Measurements from ENCODE around the gene CBARP.

The CBARP gene

DNA sequence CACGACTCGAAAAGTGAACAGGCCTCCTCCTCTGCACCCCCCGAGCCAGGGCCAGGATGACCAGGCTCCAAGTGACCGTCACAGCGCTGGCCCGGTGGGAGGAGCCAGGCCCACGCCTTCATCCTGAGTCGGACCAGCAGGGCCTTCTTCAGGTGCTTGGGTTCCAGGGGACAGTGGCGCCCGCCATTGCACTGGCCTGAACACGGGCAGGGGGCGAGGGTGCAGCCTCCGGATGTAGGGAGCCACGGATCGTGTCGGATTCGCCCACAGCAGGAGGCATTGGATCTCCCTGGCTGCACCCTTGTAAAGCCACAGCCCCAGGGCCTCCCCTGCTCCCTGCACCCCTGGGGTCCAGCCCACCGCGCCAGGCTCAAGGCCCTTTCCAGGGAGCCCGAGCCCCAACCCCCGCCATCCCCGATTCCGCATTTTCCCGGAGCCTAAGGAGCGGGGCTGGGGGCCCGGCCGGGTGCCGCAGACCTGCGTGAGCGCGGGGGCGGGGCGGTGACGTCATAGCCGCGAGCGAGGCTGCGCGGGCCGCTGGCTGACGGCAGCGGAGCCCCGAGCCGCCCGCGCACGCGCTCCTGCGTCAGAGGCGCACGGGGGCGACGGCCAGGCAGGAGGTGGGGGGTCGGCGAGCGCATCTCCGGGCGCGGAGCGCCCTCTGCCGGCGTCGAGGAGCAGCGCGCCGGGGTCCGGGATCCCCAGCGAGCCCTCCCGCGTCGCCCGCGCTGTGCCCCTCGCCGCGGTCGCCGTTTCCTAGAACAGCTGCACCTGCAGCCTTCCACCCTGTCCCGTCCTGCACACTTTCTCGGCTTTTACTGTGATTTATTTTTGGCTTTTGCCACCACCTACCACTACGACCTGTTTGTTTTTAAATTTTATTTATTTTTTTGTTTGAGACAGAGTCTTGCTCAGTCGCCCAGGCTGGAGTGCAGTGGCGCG, 2.3 kb upstream of the CBARP start:
- DNase-seq (ENCODE audit: low spot score) = peak; percentile 93

DNA sequence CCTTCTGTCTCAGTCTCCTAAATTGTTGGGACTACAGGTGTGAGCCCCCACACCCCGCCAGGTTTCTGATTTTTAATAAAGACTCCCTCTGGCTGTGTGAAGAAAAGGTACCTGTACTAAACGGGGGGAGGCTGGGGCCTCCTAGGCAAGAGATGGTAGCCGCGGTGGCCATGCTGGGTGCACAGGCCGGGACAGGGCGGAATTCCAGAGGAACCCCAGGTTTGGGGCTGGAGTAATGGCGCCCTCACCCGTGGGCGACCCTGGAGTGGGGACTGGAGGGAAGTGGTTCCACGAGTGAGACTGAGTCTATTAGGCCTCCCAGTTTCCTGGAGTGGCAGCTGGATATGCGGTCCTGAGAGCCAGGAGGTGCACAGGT, 1.6 kb upstream of the CBARP start:
- DNase-seq (ENCODE audit: low spot score) = no peak

DNA sequence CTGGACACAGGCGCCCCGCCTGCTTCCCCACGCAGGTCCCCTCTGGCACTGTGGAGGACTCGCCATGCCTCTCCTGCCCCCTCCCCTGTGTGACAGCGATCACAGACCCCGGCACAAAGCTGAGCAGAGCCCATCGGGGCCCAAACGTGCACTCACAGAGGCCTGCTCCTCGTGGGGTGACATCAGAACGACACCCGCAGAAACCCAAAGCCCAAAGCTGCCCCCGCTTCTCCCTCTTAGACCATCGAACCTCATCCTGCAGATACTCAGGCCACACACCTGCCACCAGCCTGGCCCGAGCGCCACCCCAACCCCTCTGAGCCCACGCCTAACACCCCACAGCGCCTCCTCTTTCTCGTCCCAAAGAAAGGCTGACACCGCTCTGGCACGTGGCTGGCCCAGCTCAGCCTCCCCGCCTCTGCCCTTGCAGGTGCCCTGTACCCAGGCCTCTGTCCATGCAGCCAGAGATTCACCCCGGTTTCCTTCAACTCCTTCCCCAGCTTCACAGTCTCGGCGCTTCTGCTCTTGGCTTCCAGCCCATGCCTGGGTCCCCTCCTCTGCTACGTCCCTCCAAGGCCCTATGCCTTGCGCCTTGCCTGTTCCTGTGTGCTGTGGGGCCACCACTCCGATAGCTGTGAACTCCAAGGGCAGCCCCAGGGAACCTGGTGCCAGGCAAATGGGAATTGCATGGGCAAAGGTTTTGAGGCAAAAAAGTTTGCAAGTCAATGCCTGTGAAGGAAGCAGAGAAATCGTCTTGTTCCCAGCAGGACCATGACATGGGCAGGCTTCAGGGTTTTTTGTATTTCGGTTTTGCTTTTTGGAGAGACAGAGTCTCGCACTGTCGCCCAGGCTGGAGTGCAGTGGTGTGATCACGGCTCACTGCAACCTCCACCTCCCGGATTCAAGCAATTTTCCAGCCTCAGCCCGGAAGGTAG, 831 bp upstream of the CBARP start:
- DNase-seq (ENCODE audit: low spot score) = no peak

DNA sequence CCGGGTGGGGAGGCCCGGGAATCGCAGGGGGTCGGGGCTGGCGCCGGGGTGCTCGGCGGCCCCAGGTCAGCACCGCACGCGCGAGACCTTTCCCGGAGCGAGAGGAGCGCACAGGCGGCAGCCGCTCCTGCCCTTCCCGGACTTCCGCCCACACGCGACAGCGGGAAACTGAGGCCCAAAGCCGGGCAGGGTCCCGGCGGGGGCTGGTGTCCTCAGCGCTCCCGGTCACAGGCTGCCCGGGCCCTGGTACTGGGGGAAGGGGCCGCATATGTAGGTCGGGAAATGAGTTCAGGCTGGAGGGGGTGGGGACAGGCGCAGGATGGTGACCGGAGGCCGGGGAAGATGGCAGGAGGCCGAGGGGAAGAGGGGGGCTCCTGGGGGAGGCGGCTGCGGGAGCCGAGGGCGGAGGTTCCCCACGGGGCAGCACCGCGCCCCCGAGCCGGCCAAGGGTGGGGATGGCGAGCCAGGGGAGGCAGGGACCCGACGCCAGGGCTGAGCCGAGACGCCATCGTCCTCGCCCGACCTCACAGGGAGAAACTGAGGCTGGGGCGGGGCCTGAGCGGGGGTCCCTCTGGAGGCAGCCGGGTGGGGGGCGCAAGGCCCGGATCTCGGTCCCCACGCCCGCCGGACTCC, 662 bp downstream of the CBARP start:
- no peak for DNase-seq (ENCODE audit: low spot score)

DNA sequence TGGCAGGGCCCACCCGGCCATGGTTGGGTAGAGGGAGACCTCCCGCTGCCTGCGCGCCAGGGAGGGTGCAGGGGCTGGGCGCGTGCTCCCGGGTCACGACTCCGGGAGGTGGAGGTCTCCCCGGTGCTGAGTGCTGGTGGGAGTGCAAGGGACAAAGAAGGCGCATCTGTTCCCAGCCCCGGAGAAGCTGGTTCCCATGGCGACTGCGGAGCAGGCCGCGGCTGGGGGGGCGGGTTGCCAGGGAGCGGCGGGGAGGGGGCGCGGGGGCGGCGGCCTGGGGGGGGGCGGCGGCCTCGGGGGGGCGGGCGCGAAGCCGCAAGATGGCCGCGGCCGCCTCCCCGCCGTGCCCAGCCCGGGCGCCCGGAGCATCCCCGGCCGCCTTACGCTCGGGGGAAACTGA, 1.2 kb downstream of the CBARP start:
- no peak for DNase-seq (ENCODE audit: low spot score)

DNA sequence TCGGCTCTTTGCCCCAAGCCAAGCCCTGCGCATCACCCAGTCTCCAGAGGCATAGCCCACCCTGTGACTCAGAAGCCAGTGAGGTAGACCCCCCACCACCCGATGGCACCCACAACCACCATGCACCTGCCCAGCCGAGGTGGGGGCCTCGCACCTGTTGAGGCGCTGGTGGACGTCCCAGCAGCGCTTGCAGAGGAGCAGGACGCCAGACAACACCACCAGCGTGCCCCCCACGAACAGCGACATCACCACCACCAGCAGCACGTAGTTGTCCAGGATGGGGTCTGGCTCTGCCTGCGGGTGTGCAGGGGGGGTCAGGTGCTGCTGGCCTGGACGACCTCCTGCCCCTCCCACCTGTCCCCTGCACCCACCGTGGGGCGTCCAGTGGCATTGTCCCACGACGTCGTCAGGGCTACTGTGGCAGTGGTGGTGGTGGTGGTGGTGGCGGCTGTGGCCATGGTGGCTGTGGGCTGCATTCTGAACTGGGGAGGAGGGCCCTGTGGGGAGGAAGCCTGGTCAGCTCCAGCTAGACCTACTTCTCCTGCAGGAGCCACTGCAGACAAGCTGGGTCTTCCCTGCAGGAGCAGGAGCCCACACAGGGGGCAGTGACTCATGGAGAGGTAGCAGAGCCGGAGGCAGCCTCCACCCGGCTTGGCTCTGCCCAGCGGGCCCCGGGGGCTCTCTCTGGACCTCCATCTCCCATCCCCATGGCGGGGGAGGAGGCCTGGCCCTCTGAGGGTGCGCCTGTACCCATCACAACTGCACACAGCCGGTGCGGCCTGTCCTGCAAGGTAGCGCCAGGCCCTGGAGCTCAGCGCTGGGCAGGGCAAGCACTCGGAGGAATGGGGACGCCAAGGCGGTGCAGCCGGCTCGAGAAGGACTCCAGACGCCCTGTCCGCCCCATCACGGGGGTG, 1.9 kb downstream of the CBARP start:
- no peak for DNase-seq (ENCODE audit: low spot score)

DNA sequence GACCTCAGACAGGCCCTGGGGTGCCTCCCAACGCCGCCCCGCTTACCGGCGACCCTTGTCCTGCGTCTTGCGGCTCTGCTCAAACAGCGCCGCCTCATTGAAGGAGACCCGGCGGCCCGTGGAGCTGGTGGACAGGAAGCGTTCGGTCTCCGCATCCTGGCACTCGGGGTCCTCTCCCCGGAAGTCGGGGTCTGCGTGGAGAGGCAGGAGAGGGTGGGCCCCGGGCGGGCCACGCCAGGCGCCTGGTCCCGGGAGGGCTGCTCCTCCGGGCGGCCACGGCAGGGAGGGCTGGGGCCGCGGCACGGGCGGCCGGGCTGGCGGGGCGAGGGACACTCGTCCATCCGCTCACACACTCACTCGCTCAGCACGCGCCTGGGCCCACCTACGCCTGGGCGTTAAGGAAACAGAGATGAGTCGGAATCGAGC, 2.8 kb downstream of the CBARP start:
- DNase-seq (ENCODE audit: low spot score) = no peak

DNA sequence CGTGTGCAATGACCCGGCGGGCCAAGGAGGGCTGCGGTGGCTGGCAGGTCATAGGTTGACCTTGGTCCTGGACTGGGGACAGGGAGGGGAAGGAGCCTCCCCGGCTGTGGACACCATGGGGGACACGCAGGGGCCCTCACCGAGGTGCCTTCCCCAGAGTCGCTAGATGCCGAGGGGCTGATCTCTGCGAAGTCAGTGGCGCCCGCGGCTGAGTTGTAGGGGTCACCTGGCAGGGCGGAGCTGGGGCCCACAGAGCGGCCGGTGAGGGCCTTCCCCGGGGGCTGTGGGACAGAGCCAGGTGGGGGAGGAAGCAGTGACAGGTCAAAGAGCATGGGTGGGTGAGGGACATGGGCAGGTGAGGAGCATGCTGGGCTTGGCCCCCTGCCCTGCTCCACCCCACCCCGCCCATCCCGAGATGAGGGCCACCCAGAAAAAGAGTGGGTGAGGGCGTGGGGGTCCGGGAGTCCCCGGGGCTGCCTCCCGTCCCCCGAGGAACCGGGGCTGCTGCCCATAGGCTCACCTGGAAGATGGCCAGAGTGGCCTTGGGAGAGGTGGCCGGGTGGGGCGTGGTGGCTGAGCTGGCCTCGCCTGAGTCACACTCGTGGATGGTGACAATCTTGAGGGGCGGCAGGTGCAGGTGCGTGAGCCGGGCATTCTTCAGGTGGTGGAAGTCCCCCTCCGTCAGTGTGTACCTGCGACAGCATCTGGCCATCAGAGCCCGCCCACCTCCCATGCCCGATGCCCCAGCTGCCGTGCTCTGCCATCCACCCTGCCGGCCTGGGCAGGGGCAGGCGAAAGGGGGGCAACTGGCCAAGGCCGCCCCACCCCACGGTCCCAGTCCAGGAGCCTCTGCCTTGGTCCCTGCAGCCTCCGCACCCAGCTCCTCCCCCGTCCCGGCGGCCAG, 3.5 kb downstream of the CBARP start:
- DNase-seq (ENCODE audit: low spot score) = no peak

DNA sequence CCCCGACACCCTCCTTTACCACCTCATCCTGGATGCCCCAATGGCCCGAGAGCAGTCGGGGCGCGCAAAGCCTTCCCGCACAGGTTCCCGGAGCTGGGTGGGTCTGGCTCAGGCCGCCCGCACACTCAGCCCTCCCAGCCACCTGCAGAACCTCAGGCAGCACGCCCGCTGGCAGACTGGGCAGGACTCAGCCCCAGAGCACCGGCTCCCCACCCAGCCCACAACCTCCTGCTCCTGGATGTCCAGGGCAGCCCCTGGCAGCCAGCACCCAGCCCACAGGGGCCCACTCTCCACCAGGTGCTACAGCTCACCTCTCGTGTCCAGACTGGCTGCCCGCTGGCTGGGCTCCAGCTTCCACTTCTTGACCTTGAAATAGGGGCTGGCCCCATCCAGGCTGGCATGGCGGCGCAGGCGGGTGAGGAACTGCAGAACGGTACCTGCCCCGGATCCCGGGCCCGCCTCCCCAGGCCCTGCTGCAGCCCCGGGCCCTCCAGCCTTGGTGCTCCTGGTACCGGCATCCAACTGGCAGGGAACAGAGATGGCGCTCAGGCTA, 4.6 kb downstream of the CBARP start:
- no peak for DNase-seq (ENCODE audit: low spot score)

DNA sequence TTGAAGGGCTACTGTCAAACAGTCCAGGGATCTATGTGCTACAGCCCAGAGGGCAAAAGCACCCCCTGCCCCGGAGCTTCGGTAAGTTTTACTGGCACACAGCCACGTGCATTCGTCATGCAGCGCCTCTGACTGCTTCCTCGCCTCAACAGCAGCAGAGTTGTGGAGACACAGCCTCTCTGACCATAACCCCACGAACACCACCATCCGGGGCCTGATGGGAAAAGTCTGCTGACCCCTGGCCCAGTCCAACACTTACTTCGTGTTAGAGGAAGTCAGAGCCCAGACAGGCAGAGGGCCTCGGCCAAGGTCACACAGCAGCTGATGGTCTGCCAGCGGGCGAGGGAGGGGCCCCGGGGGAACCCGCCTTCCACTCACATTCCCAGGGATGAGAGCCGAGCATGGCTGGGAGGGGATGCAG, 5.1 kb downstream of the CBARP start:
- no peak for DNase-seq (ENCODE audit: low spot score)

DNA sequence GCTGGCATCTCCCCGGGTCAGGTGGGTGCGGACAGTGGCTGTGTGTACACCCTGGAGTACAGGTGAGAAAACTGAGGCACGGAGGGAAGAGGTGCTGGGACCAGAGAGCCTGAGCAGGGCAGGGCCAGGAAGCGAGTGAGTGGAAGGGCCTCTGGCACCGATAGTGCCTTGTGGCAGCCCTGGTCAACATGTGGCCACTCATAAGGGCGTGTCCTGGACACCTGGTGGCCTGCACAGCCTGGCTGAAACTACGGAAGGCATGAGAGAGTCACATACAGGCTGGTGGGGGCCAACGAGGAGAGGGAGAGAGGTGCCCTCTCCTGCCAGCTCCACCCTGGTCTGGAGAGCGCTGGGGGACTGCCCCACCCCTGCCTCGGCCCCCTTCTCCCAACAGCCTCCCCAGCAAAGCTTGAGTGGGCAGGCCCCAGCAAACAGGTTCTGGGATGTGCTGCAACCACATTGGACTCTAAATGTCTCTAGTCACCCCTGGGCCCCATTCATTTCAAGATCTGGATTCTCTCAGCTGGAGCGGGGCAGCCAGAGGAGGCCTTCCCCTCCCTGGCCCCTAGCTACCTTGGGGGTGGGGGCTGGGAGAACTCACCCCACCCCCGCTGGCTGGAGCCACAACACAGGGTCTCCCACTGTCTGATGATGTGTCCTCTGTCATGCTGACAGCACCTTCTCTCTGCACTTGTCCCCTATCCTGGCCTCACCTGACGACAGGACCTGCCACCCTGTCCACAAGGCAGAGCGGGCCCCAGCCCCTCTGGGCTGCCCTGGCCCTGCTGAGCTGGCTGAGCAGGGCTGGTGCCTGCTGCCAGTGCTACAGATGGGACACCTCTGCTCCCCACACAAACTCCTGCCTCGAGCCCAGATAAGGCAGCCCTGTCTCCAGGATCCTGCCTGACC, 5.8 kb downstream of the CBARP start:
- no peak for DNase-seq (ENCODE audit: low spot score)

DNA sequence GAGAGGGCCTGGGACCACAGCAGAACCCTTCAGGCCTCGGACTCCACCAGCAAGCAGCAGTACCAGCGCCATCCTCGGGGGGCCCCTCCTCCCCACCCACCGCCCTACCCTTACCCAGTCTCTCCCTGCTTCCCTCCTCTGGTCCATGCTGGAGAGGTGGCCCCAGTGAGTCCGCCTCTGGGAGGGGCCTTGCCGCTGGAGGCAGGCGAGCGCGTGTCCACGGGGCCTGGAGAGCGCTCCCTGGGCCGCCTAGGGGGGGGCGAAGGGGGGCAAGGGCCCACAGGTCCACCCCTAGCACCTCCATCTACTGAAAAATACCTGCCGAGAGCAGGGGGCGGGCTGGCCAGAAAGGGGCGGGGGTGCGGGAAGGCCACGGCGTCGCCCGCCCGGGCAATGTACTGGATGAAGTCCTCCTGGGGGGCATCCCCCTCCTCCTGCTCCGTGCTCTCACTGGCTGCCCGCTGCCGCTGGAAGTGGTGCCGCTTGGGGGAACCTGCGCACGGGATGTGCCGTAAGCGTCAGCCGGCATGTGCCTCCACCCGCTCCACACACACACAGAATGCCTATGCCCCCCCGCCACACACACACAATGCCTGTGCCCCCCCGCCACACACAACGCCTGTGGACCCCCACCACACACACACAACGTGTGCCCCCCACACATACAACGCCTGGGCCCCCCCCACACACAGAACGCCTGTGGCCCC, 6.9 kb downstream of the CBARP start:
- no peak for DNase-seq (ENCODE audit: low spot score)

DNA sequence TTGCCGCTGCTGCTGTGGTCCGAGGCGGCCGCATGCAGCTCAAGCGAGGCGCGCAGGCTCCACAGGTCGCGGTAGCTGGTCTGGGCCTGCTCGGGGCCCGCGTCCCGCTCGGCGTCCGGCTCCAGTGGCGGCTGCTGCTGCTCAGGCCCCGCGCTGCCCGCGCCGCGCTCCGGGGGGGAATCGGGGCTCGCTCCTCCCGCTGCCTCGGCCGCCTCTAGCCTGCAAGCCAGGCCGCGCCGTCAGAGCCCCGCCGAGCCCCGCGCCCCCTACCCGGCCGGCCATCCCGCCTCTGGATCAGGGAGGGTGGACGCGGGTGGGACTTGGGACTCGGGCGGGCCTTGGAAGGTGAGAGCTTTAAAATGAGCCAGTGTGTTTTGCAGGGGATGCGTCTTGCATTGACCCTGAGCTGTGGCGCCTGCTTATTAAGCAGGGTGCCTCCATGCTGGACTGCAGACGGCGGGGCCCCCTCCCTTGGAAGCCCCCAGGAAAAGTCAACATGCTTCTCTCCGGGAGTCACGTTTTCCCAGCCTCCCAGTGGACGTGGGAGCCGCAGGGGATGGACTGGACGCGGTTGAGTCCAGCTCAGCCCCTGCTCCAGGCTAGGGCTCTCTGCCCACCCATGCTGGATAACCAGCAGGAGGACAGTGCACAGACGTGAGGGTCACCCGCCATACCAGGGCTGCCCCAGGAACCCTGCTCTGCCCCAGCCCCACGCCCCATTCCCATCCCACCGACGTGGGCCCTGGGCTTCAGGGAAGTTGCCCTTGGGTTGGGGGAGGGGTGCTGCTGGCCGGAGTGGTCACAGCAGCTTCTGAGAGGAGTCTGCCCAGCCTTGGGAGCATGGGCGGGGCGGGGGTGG, 7.7 kb downstream of the CBARP start:
- no peak for DNase-seq (ENCODE audit: low spot score)

DNA sequence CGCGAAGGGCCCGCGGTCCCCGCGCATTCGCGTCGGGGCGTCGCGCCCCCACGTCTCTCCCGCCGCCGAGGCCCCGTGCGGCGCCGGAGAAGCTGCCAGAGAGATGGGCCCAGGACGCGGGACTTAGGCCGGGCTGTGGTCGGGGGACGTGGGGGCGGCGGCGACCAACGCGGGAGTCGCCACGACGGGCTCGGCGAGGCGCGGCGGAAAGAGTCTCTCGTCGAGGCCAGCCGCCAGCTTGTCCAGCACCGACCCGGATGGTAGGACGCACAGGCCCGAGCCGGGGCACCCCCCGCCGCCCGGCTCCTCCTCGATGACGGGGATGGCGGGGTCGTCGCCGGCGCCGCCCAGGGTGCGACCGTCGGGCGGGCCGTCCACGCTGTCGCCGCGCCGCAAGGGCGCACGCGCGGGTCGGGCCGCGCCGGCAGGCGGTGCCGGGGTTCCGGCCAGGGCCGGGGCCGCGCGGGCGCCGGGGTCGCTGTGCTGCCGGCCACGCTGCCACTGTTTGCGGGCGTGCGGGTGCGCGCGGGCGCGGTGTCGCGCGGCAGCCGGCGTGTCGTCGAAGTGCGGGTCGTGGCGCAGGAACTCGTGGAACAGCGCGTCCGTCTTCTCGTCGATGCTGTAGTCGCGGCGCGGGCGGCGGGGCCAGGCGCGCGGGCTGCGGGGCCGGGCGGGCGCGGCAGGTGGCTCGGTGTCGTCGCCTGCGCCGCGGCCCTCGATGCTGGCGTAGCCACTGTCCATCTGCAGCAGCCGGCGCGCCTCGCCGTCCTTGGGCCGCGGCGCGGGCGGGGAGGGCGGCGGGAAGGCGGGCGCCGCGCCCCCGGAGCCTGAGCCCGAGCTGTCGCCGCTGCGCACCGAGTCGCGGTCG, 8.5 kb downstream of the CBARP start:
- DNase-seq (ENCODE audit: low spot score) = no peak

DNA sequence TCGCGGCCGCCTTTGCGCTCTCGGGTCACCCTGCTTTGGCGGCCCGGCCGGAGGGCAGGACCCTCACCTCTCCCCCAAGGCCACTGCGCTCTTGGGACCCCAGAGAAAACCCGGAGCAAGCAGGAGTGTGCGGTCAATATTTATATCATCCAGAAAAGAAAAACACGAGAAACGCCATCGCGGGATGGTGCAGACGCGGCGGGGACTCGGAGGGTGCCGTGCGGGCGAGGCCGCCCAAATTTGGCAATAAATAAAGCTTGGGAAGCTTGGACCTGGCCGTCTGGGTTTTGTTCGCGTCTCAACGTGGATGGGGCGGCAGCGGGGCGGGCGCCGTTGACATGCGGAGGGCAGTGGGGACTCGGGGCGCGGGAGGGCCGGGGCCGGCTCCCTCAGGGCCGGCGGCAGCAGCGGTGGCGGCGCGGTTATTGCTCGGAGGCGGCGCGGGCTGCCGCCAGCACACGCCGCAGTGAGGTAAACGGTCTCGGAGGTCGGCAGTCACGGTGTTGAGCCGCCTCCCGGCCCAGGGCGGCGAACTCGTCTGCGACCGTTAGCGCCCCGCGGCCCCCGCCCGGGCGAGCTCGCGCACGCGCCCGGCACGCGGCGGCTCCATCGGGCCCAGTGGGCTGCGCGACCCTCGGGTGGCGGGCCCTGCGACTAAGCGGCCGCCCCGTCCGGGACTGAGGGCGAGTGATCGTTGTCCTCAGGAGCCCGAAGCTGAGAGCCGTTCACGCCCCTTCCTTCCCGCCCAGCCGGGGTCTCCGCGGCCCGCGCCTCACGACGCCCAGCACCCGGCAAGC, 9.4 kb downstream of the CBARP start:
- no peak for DNase-seq (ENCODE audit: low spot score)

Measured in activated CD4-positive, alpha-beta T cell treated with anti-CD3 and anti-CD28 coated beads, Interleukin-2, Interleukin-4, amounts not matched to agents 100 ng/mL and 50 ng/mL, durations not matched to agents 16 hours and 8 hours (primary cell).